Measurements from ENCODE around the gene RBM45.

RBM45 gene

GRCh38 chr2:178125125-178125524 is 12.9 kb downstream of the RBM45 start:
- no peak for TF ChIP-seq CTCF (conservative IDR thresholded peaks at IDR 0.05)
- H3K27ac ChIP-seq, result peak overlapping the region; percentile 69

- H3K27ac ChIP-seq, result peak overlapping the region; percentile 69
Observed at GRCh38 chr2:178125862-178126261, 13.6 kb downstream of the RBM45 start.

GRCh38 chr2:178128836-178129630 is 16.8 kb downstream of the RBM45 start:
- no peak for TF ChIP-seq CTCF (conservative IDR thresholded peaks at IDR 0.05)
- no peak overlapping the region for H3K27ac ChIP-seq

More at GRCh38 chr2:178125862-178126261, 13.6 kb downstream of the RBM45 start:
- TF ChIP-seq CTCF (conservative IDR thresholded peaks at IDR 0.05), result no peak

GRCh38 chr2:178136321-178137025 is 24.2 kb downstream of the RBM45 start:
- H3K27ac ChIP-seq, result no peak overlapping the region
- TF ChIP-seq CTCF (conservative IDR thresholded peaks at IDR 0.05), result no peak

GRCh38 chr2:178142274-178143065 is 30.2 kb downstream of the RBM45 start:
- H3K27ac ChIP-seq, result peak overlapping the region; percentile 36
- no peak for TF ChIP-seq CTCF (conservative IDR thresholded peaks at IDR 0.05)

- TF ChIP-seq CTCF (conservative IDR thresholded peaks at IDR 0.05), result no peak
- H3K27ac ChIP-seq, result peak overlapping the region; percentile 36
Observed at GRCh38 chr2:178143481-178143880, 31.2 kb downstream of the RBM45 start.

- no peak for TF ChIP-seq CTCF (conservative IDR thresholded peaks at IDR 0.05)
- H3K27ac ChIP-seq, result peak overlapping the region; percentile 16; the same call in 1 of the 2 replicates
Observed at GRCh38 chr2:178152033-178152432, 39.8 kb downstream of the RBM45 start.
